ENCODE results near the gene ELP5.

The ELP5 gene

DNA sequence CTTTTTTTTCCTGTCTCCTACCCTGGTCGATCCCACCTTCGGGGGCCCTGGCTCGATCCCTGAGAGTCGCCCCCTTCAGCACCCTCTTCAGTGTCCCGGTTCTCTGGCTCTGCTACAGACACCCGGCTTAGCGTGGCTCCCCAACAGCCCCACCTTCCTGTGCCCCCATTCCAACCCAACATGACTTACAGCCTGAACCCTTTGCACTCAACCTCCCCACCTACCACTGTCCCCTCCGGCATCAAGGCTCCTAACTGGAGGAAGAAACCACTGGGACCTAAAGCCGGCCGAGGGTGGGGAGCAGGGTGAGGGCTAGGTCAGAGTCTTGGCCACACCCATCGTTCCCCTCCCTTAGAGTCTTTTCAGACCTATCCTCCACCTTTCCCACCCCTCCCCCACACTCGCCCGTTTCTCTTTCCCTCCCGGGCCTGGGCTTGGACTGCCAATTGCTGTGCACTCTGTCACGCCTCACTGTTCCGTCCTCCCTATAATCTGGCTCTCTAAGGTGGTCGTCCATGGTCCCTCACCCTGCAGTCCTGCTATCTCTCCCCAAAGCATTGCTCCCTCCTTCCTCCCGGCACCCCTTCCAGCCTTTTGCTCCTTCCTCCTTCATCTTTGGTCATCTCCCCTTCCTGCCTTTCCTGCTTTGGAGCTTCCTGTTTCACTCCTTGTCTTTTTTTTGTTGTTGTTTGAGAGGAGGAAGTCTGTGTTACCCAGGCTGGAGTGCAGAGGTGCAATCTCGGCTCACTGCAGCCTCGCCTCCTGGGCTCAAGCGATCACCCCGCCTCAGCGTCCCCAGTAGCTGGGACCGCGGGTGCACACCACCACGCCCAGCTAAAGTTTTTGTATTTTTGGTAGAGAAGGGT, 11.2 kb downstream of the ELP5 start:
- DNase-seq (ENCODE audit: low read depth), result no peak
- TF ChIP-seq, protein P1, sequence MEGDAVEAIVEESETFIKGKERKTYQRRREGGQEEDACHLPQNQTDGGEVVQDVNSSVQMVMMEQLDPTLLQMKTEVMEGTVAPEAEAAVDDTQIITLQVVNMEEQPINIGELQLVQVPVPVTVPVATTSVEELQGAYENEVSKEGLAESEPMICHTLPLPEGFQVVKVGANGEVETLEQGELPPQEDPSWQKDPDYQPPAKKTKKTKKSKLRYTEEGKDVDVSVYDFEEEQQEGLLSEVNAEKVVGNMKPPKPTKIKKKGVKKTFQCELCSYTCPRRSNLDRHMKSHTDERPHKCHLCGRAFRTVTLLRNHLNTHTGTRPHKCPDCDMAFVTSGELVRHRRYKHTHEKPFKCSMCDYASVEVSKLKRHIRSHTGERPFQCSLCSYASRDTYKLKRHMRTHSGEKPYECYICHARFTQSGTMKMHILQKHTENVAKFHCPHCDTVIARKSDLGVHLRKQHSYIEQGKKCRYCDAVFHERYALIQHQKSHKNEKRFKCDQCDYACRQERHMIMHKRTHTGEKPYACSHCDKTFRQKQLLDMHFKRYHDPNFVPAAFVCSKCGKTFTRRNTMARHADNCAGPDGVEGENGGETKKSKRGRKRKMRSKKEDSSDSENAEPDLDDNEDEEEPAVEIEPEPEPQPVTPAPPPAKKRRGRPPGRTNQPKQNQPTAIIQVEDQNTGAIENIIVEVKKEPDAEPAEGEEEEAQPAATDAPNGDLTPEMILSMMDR (conservative IDR thresholded peaks at IDR 0.05; ENCODE audit: low read depth, low read length), result no peak
- peak overlapping the region; percentile 24 for H3K4me3 ChIP-seq (ENCODE audit: low read depth, low read length)

DNA sequence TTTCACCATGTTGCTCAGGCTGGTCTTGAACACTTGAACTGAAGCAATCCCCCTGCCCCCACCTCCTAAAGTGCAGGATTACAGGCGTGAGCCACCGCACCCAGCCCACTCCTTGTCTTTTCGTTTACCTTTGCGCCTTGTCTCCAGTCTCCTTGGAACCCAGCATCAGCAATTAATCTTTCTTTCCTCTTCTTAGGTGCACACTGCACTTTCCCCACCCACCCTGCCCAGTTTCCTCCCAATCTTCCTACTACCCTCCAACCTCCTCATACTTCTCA, 11.7 kb downstream of the ELP5 start:
- DNase-seq (ENCODE audit: low read depth), result no peak
- H3K4me3 ChIP-seq (ENCODE audit: low read depth, low read length), result no peak overlapping the region
- TF ChIP-seq, protein P1 (conservative IDR thresholded peaks at IDR 0.05; ENCODE audit: low read depth, low read length), result no peak

DNA sequence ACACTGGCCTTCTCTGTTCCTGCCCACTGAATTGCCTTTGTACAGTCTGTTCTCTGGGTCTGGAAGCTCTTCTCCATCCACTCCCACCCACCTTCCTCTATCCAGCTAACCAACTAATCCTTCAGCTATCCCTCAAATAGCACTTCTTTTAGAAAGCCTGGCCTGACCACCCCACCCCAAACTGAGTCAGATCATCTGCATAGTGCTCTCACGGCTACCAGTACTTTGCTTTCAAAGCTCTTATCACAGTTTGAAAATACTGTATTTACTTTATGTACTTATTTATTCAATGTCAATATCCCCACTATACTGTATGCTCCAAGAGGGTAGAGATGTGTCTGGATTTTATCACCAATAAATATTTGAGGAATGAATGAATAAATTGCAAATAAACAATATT, 14.8 kb downstream of the ELP5 start:
- DNase-seq (ENCODE audit: low read depth), result no peak
- TF ChIP-seq, protein P1 (conservative IDR thresholded peaks at IDR 0.05; ENCODE audit: low read depth, low read length), result no peak
- no peak overlapping the region for H3K4me3 ChIP-seq (ENCODE audit: low read depth, low read length)

DNA sequence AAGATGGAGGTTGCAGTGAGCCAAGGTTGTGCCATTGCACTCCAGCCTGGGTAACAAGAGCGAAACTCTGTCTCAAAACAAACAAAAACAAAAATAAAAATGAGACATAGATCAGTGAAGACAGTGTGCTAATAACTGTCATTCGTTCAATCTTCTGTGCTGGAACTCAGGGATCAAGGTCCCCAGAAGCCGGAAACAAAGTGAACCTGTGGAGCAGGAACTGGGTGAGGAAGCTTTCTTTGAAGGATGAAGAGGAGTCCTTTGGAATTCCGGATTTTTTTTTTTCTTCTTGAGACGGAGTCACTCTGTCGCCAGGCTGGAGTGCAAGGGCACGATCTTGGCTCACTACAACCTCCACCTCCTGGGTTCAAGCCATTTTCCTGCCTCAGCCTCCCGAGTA, 27.4 kb downstream of the ELP5 start:
- DNase-seq (ENCODE audit: low read depth), result no peak
- no peak overlapping the region for H3K4me3 ChIP-seq (ENCODE audit: low read depth, low read length)
- TF ChIP-seq, protein P1 (conservative IDR thresholded peaks at IDR 0.05; ENCODE audit: low read depth, low read length), result no peak

DNA sequence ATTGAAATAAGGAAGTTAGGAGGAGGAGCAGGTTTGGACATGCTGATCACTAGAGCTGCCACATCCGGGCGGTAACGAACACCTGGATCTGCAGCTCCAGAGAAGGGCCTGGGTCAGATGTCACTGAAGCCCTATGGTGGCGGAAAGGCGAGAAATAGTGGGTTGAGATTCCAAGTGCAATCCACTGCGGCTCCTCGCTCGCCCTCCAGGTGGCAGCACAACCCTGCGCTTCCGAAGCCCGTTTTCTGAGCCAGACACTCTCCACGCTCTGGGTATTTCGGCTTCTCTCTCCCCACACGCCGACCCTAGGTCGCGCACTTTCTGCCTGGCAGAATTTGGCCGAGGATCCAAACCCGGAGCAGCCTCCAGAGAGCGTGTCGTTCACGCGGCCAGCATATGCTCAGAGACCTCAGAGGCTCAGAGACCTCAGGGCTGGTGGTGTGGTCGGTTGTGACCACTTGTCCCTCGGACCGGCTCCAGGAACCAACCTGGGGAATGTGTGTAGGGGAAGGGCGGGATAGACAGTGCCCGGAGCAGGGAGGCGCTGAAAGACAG, 28.6 kb downstream of the ELP5 start:
- TF ChIP-seq, protein P1 (conservative IDR thresholded peaks at IDR 0.05; ENCODE audit: low read depth, low read length), result peak; percentile 95

DNA sequence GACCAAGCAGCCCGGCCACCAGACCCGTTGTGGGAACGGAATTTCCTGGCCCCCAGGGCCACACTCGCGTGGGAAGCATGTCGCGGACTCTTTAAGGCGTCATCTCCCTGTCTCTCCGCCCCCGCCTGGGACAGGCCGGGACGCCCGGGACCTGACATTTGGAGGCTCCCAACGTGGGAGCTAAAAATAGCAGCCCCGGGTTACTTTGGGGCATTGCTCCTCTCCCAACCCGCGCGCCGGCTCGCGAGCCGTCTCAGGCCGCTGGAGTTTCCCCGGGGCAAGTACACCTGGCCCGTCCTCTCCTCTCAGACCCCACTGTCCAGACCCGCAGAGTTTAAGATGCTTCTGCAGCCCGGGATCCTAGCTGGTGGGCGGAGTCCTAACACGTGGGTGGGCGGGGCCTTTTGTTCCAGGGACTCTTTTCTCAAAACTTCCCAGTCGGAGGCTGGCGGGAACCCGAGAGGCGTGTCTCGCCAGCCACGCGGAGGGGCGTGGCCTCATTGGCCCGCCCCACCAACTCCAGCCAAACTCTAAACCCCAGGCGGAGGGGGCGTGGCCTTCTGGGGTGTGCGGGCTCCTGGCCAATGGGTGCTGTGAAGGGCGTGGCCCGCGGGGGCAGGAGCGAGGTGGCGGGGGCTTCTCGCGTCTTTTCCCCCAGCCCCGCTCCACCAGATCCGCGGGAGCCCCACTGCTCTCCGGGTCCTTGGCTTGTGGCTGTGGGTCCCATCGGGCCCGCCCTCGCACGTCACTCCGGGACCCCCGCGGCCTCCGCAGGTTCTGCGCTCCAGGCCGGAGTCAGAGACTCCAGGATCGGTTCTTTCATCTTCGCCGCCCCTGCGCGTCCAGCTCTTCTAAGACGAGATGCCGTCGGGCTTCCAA, 29.3 kb downstream of the ELP5 start, which contains the start of gene SLC2A4:
TSS of gene SLC2A4 (plus strand) at position 645 of the 879 bp plus-strand sequence. CDS start at position 862, 217 bp downstream.
- TF ChIP-seq, protein P1 (conservative IDR thresholded peaks at IDR 0.05; ENCODE audit: low read depth, low read length), result no peak
- peak; percentile 96 for DNase-seq (ENCODE audit: low read depth)
- H3K4me3 ChIP-seq (ENCODE audit: low read depth, low read length), result peak within 1 kb of the TSS; percentile 54

More for the DNA sequence above, 28.6 kb downstream of the ELP5 start:
- peak overlapping the region; percentile 37 for H3K4me3 ChIP-seq (ENCODE audit: low read depth, low read length)
- DNase-seq (ENCODE audit: low read depth), result peak; percentile 82

All from choroid plexus epithelial cell (primary cell).